NCI-H1092 (cell line): ENCODE measurements around the gene CAMK1D.
"Not testable (repeated sequence)": the region's sequence is repeated elsewhere in the genome, so short reads cannot be mapped to it uniquely, and the experiment has no call there.

Experiments used
- DNase-seq: peaks from one replicate; lab custom pipeline; 2025; lab: John Stamatoyannopoulos, UW

Gene CAMK1D

DNA sequence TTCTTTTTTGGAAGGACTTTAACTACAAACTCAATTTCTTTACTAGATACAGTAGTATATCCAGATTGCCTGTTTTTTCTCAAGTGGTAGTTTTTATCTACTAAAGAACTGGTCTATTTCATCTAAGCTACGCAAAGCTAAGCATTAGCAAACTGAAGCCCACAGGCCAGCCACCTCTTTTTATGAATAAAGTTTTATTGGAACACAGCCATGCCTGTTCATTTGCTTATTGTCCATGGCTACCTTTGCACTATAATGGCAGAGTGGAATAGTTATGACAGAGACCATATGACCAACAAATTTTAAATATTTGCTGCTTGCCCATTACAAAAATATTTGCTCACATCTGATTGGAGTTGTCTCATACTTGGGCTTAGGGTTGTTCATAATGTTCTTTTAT is 168.7 kb downstream of the CAMK1D start:
- no peak for DNase-seq

DNA sequence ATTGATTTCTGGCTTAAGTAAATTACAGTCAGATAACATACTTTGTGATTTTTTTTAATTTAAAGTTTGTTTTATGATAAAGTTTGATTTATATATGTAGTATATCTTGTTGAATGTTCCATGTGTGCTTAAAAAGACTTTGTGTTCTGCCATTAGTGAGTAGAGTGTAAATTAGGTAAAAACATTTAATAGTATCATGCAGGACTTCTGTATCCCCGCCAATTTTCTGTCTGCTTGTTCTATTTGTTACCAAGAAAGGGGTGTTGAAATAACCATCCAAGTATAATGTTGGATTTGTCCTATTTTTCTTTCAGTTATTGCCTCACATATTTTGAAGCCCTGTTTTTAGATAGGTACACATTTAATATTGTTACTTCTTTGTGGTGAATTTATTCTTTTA is 172.1 kb downstream of the CAMK1D start:
- DNase-seq: no peak

GRCh38 chr10:12526311-12526710 is 177.0 kb downstream of the CAMK1D start:
- no peak for DNase-seq

DNA sequence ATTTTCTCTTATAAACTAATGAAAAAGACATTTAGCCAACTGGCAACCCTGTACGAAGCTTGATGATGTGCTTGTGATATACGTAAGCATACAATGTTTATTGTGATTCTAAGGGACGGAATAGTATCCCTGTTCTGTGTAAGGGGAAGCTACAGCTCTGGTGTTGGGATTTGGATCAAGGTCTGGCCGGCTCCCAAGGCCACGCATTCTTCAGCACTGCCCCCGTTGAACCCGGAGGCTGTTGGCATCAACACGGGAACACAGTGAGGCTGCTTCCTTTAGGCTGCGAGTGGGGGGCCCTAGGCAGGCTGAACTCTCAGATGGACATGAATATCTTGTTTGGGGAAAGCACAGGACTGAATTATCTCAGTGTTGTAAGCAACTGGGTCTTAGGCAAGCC is 180.6 kb downstream of the CAMK1D start:
- no peak for DNase-seq

DNA sequence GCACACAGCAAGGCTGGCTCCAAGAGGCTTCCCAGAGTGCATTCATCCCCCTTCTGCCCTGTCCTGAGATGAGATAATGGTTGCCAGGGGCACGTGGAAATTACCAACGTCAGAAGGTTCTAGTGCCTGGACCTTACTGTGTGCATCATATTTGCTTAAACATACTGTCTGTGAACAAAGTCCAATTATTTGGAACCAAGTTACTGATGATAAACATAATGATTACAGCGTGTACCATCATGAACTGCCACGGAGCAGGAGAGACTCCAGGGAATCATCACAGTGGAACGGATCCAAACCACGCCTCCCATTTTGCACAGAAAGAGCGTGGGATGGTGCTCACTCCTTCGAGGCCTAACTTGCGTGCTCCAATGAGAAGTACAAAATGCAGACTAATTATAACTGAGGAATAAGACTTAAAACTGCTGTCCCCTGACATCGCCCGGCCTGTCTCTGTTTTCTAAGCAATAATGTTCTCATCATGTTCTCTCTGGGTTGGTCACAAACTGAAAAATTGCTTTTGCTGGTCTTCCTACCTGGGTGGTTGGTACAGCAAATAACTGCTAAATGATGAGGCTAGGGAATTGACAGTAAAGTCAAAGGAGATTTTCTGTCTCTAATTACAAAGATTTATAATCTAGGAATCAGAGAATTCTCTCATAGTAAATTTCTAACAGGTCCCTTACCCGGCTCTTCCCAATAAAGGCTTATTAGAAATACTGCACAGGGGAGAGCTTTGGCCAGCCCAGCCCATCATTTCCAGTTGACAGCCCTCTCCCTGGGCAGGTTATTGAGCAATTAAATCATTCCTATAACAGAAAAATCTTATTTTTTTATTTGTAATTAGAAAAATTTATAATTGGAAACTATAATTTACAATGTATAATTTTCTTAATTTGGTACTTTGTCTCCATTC is 182.2 kb downstream of the CAMK1D start:
- no peak for DNase-seq

- DNase-seq: no peak
These were observed 183.8 kb downstream of the CAMK1D start for GRCh38 chr10:12533151-12533550.

DNA sequence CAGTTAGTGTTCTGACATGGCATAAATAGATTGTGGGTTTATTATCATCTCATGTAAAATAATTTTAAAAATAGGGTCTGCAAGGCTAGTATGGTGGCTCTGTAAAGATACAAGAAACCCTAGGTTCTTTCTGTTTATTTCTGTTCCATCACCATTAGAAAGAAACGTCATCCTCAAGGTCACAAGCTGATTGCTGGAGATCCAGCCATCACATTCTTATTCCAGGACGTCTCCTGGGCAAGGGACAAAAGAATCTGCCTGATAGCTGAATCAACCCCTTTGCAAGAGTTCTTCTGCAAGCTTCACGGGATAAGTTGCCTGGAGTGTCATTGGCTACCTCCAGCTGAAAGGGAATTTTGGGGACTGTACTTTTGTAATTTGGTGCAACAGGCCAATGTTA is 184.4 kb downstream of the CAMK1D start:
- no peak for DNase-seq

GRCh38 chr10:12534824-12535223 is 185.5 kb downstream of the CAMK1D start:
- no peak for DNase-seq

- no peak for DNase-seq
These were observed 186.3 kb downstream of the CAMK1D start for GRCh38 chr10:12535656-12536055.

- no peak for DNase-seq
These were observed 189.2 kb downstream of the CAMK1D start for GRCh38 chr10:12538491-12538995.

DNA sequence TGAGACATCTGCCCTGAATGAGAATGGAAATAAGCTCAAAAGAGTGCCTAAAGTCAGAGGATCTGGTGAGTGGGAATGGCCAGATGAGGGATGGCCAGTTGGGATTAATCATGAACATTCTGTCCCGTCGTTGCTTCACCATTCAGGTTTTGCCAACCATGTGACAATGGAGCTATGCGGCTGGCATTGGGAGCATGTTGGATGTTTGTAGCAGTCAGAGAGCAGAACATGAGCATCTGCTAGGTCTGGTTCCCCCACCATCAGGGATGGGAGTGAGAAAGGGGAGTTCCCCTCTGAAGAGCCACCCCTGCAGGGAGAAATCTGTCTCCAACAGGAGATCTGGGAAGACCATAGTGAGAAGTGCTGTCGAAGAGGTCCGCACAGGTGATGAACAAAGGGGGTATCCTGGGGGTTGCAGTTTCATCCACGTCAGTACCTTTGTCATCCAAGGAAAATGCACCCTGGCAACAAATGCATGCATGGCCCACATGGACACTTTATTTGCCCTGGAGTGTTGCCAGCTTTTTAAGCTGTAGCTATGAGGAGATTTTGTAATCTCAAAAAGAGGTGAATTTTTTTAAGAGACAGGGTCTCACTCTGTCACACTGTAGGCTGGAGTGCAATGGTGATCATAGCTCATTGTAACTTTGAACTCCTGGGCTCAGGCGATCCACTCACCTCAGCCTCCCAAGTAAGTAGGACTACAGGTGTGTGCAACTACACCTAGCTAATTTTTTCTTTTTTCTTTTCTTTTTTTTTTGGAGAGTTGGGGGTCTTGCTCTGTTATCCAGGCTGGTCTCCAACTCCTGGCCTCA is 190.2 kb downstream of the CAMK1D start:
- DNase-seq: no peak

GRCh38 chr10:12540341-12540781 is 191.0 kb downstream of the CAMK1D start:
- no peak for DNase-seq

- DNase-seq: no peak
These were observed 192.2 kb downstream of the CAMK1D start for GRCh38 chr10:12541446-12542067.

DNA sequence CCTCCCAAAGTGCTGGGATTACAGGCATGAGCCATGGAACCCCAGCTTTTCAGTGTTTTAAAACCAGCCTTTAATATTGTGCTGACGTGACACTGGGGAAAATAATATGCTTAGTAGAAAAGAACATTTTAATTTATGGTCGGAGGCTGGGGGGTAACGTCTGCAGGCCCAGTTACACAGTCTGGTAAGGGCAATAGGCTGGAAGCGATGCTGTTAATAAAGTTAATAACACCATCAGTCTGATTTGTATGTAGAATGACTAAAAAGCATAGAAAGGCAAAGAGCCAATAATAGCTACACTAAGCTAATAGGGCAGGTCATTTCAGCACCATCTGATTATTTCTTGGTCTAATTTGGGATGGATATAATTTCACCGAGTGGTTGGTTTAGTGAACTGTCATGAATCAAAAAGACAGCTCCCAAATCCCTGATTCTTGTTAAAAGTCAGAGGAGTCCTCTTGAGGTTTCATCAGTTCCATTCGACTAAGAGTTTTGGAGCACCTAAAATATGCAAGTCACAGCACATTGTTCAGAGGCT is 192.9 kb downstream of the CAMK1D start:
- DNase-seq: no peak

DNA sequence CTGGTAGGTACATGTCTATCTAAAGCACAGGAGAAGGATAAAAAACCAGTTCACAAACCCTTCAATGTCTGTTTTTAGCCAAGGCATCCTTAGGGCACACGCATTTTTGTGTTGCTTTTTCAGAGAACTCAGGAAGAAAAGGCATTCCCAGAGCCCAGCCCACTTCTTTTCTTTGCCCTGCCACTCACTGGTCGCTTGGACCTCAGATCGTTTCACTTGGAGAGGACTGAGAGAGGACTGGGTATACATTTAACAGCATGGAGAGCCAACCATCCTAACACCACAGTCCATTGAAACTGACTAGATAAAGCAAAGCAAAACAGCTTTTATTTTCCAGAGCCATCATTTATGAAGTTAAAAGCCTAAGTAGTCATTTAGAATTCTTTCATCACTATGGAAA is 194.2 kb downstream of the CAMK1D start:
- DNase-seq: no peak

DNA sequence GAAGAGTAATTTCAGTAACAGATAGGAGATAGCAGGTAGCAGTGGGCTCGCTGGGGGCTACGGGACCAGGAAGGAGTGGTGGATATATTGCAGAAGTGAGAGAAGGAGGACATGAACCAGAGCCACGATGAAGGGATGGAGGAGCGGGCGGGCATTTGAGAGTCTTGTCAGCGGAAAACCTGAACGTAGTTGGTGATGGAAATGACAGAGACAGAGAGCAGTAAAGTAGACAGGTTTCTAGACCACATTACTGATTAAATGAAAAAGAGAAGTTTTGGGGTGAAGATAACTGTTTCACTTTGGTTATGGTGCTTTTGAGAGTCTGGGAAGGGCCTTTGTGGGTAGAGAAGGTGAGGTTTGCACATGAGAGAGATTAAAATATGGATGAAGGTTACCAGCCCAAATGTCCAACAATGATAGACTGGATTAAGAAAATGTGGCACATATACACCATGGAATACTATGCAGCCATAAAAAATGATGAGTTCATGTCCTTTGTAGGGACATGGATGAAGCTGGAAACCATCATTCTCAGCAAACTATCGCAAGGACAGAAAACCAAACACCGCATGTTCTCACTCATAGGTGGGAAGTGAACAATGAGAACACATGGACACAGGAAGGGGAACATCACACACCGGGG is 196.9 kb downstream of the CAMK1D start:
- DNase-seq: not testable (repeated sequence)

DNA sequence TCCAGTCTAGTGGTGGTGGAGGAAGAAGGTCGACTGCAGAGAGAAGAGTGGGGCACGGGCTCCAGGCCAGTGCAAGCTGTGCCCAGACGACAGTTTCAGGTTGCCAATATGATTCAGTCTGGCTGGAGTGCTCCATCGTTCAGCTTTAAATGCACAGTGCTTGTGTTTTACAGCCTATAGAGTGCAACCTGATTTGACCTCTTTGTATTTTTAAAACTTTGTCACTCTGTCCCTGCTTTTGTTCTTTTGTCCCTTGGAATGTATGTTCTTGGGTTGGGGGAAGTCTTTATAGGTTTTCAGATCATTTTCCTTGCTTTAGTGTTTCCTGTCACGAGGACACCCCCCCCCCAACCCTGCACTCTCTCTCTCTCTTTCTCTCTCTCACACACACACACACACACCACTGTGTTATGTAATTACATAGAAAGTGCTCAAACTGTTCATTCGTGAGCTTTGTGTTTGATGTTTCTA is 198.0 kb downstream of the CAMK1D start:
- DNase-seq: peak; percentile 33

- no peak for DNase-seq
These were observed 199.9 kb downstream of the CAMK1D start for GRCh38 chr10:12549297-12549696.

DNA sequence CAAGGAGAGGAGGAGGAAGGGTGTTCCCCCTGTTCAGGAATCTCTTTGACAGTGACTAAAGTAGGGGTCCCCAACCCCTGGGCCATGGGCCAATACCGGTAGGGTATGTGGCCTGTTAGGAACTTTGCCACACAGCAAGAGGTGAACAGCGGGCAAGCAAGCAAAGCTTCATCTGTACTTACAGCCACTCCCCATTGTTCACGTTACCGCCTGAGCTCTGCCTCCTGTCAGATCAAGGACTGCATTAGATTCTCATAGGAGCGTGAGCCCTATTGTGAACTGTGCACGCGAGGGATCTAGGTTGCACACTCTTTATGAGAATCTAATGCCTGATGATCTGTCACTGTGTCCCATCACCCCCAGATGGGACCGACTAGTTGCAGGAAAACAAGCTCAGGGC is 201.6 kb downstream of the CAMK1D start:
- no peak for DNase-seq

- no peak for DNase-seq
These were observed 206.7 kb downstream of the CAMK1D start for GRCh38 chr10:12556039-12556438.

- no peak for DNase-seq
These were observed 210.3 kb downstream of the CAMK1D start for GRCh38 chr10:12559578-12560178.
